GM23338 (cell line): ENCODE data around the gene NKX2-2. TPM values are rescaled to one million over a fixed set of nuclear protein-coding genes. Genes with fewer than 3 reads are reported as not detected.

Experiments used
- ATAC-seq: fragments of 200-7000 bp; cut with Tn5 transposase; 3 replicates; pipeline ENCODE4 v1.9.1; 2020
- DNase-seq: peaks from one replicate; pipeline ENCODE4 v3.0.0-alpha.2; 2015; ENCODE audit warnings: low spot score
- H2AFZ ChIP-seq: fragments of 200-600 bp; sonication (generic); 2 replicates; pipeline ENCODE4 v1.8.0; 2016; ENCODE audit warnings: antibody characterized with exemption, mild to moderate bottlenecking, moderate library complexity
- H3F3A ChIP-seq: fragments of 200-600 bp; sonication (generic); replicated peaks from 2 replicates; pipeline ENCODE4 v1.8.0; 2017; ENCODE audit warnings: antibody characterized with exemption, mixed run types, low read depth
- H3K27ac ChIP-seq: fragments of 200-600 bp; sonication (generic); 2 replicates; pipeline ENCODE4 v1.6.1; 2016; ENCODE audit warnings: low read depth
- H3K27me3 ChIP-seq: fragments of 200-600 bp; sonication (generic); 2 replicates; pipeline ENCODE4 v1.8.0; 2016; ENCODE audit warnings: mild to moderate bottlenecking, mixed run types, moderate library complexity; ENCODE audit not compliant: insufficient read depth
- H3K36me3 ChIP-seq: fragments of 200-600 bp; sonication (generic); 2 replicates; pipeline ENCODE4 v1.8.0; 2016; ENCODE audit warnings: mild to moderate bottlenecking; ENCODE audit not compliant: insufficient read depth
- H3K4me1 ChIP-seq: fragments of 200-600 bp; sonication (generic); 2 replicates; pipeline ENCODE4 v1.8.0; 2016; ENCODE audit warnings: mild to moderate bottlenecking, moderate library complexity; ENCODE audit not compliant: insufficient read depth
- H3K4me2 ChIP-seq: fragments of 200-600 bp; sonication (generic); 2 replicates; pipeline ENCODE4 v1.7.1; 2017; ENCODE audit warnings: mixed run types
- H3K4me3 ChIP-seq: fragments of 200-600 bp; sonication (generic); 2 replicates; pipeline ENCODE4 v1.6.1; 2016; ENCODE audit warnings: mixed run types
- H3K79me2 ChIP-seq: fragments of 200-600 bp; sonication (generic); replicated peaks from 2 replicates; pipeline ENCODE4 v1.8.0; 2017; ENCODE audit warnings: mild to moderate bottlenecking; ENCODE audit not compliant: insufficient read depth
- H3K9me2 ChIP-seq: fragments of 200-600 bp; sonication (generic); 2 replicates; pipeline ENCODE4 v1.8.0; 2017; ENCODE audit not compliant: insufficient read depth
- H4K20me1 ChIP-seq: fragments of 200-600 bp; sonication (generic); replicated peaks from 2 replicates; pipeline ENCODE4 v1.8.0; 2017; ENCODE audit warnings: mild to moderate bottlenecking; ENCODE audit not compliant: insufficient read depth
- H3K27ac Mint-ChIP-seq: 2 replicates; pipeline ENCODE4 v1.8.0; 2020; ENCODE audit warnings: inconsistent platforms, mild to moderate bottlenecking, moderate library complexity, mixed read lengths
- H3K27me3 Mint-ChIP-seq: 3 replicates; pipeline ENCODE4 v1.8.0; 2022; ENCODE audit warnings: low read depth, mild to moderate bottlenecking, moderate library complexity, mixed read lengths, inconsistent platforms; ENCODE audit not compliant: insufficient read depth, poor library complexity
- H3K36me3 Mint-ChIP-seq: 3 replicates; pipeline ENCODE4 v1.8.0; 2021; ENCODE audit warnings: low read depth, mild to moderate bottlenecking, inconsistent platforms, moderate library complexity, mixed read lengths
- H3K4me1 Mint-ChIP-seq: 3 replicates; pipeline ENCODE4 v1.8.0; 2020; ENCODE audit warnings: mild to moderate bottlenecking, inconsistent platforms, mixed read lengths
- H3K4me3 Mint-ChIP-seq: 3 replicates; pipeline ENCODE4 v1.8.0; 2021; ENCODE audit warnings: moderate library complexity, mild to moderate bottlenecking, inconsistent platforms, mixed read lengths
- H3K9me3 Mint-ChIP-seq: 3 replicates; pipeline ENCODE4 v1.8.0; 2020; ENCODE audit warnings: moderate library complexity, mild to moderate bottlenecking, inconsistent platforms, mixed read lengths
- EZH2 ChIP-seq: fragments of 200-600 bp; sonication (generic); IDR thresholded peaks from one replicate; pipeline ENCODE4 v1.8.0; 2017; ENCODE audit warnings: antibody characterized with exemption, mild to moderate bottlenecking, low read depth; ENCODE audit not compliant: unreplicated experiment
- EZH2phosphoT487 ChIP-seq: fragments of 200-600 bp; sonication (generic); IDR thresholded peaks from one replicate; pipeline ENCODE4 v1.8.1; 2018; ENCODE audit warnings: antibody characterized with exemption; ENCODE audit not compliant: unreplicated experiment
- JUNB ChIP-seq: IDR thresholded peaks from one replicate; pipeline ENCODE4 v1.6.1; 2016; ENCODE audit warnings: antibody characterized with exemption; ENCODE audit not compliant: unreplicated experiment
- NANOG ChIP-seq: IDR thresholded peaks from 2 replicates; pipeline ENCODE4 v1.6.1; 2016; ENCODE audit warnings: antibody characterized with exemption, borderline replicate concordance
- ZNF462 ChIP-seq: fragments of 250-450 bp; sonication (Bioruptor Pico); IDR thresholded peaks from 2 replicates; pipeline ENCODE4 v1.5.0; 2020; ENCODE audit warnings: mild to moderate bottlenecking, moderate library complexity
- polyA plus RNA-seq: library from polyadenylated mRNA; unstranded; fragments of >200 nt; fragmentation: Nextera tagmentation; extraction: Ambion mirVana; gene quantifications from 2 replicates; pipeline ENCODE4 v1.2.1, GENCODE V29; 2016
- total RNA-seq: library from RNA; depleted of rRNA; stranded (reverse); fragments of >200 nt; shearing (Covaris generic); gene quantifications from 2 replicates; pipeline ENCODE4 v1.2.3, GENCODE V29; 2014

NKX2-2 gene
- total and polyA plus RNA-seq, 2 experiments from 2014 or later, result not detected

- Mint-ChIP-seq H3K36me3 (peaks cover 3% of the 10 kb centered on the region; the same call in 1 of the 3 replicates), H3K27me3 (peaks cover 78% of the 10 kb centered on the region), H3K4me1 (peaks cover 50% of the 10 kb centered on the region), H3K9me3 (peaks cover 2% of the 10 kb centered on the region), H3K27ac (no peak overlapping the region), H3K4me3 (peak overlapping the region; percentile 28; the same call in 2 of the 3 replicates)
- Histone ChIP-seq H2AFZ (no peak overlapping the region), H3K27ac (no peak overlapping the region), H3K36me3 (no peaks in the 10 kb centered on the region), H3F3A (peaks cover 28% of the 10 kb centered on the region), H3K79me2 (no peaks in the 10 kb centered on the region), H3K4me2 (peak overlapping the region; percentile 94), H3K27me3 (peaks cover 92% of the 10 kb centered on the region), H4K20me1 (peaks cover 13% of the 10 kb centered on the region), H3K4me3 (peak overlapping the region; percentile 70), H3K9me2 (no peaks in the 10 kb centered on the region), H3K4me1 (peaks cover 48% of the 10 kb centered on the region)
- DNase-seq (peak; percentile 31), ATAC-seq (no peak)
- TF ChIP-seq EZH2 (peak; percentile 98), NANOG (no peak), JUNB (no peak), ZNF462 (no peak), EZH2phosphoT487 (no peak)
These were observed 6.2 kb downstream of the NKX2-2 start for GRCh38 chr20:21507400-21508229.
